GM06990 (cell line): Measurements from ENCODE around the gene CFAP74.
A peak's percentile ranks its signal among the peaks of the same experiment; 100 is the strongest.
"Not testable (repeated sequence)": the region's sequence is repeated elsewhere in the genome, so short reads cannot be mapped to it uniquely, and the experiment has no call there.

Experiments
- DNase-seq: peaks from one replicate; pipeline ENCODE4 v3.0.0-alpha.2; 2011; ENCODE audit not compliant: insufficient read length; ENCODE audit errors: extremely low read depth
- H3K27me3 ChIP-seq: replicated peaks from 2 replicates; pipeline ENCODE4 v1.6.0; 2011; ENCODE audit warnings: low read length; ENCODE audit not compliant: control insufficient read depth, insufficient read depth
- H3K36me3 ChIP-seq: 2 replicates; pipeline ENCODE4 v1.5.1; 2011; ENCODE audit warnings: low read length; ENCODE audit not compliant: control insufficient read depth, insufficient read depth
- H3K4me3 ChIP-seq: replicated peaks from 2 replicates; pipeline ENCODE4 v1.5.1; 2011; ENCODE audit warnings: low read depth, mild to moderate bottlenecking, control low read depth, low read length
- CTCF ChIP-seq: IDR thresholded peaks from 2 replicates; pipeline ENCODE4 v1.5.1; 2011; ENCODE audit warnings: low read length, control low read depth, mild to moderate bottlenecking, inconsistent platforms; ENCODE audit not compliant: insufficient read depth, poor library complexity, severe bottlenecking

Gene CFAP74

DNA sequence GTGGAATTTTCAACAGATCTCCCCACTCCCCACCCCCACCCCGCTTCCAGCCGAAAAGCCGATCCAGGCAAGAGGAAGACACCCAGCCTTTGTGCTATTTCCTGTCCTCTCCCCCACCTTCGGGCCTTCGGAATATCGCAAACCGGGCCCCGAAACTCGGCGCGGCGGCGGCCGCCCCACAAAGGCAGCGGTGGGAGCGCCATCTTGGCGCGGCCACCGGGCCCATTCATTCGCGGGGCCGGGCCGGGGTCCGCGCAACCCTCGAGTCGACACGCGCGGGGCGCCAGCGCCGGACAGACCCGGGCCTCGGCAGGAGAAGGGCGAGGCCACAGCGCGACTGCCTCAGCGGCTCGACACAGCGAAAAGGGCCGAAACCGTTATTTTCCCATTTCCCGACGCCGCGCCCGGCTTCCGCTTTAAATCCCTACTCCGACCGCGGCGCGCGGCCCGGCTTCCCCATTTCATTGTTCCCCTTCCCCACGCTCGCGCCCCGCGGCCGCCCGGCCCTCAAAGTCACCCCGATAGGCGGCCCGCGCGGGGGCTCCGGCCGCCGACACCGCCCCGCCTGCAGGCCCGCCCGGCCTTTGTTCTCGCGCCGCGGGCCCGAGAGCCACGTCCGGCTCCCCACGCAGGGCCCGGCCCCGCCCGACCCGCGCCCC, 113.6 kb downstream of the CFAP74 start:
- H3K4me3 ChIP-seq: peak overlapping the region; percentile 90
- no peaks in the 10 kb centered on the region; the same call in 1 of the 2 replicates for H3K36me3 ChIP-seq
- peak; percentile 71 for DNase-seq
- no peak for TF ChIP-seq CTCF
- no peaks in the 10 kb centered on the region for H3K27me3 ChIP-seq

DNA sequence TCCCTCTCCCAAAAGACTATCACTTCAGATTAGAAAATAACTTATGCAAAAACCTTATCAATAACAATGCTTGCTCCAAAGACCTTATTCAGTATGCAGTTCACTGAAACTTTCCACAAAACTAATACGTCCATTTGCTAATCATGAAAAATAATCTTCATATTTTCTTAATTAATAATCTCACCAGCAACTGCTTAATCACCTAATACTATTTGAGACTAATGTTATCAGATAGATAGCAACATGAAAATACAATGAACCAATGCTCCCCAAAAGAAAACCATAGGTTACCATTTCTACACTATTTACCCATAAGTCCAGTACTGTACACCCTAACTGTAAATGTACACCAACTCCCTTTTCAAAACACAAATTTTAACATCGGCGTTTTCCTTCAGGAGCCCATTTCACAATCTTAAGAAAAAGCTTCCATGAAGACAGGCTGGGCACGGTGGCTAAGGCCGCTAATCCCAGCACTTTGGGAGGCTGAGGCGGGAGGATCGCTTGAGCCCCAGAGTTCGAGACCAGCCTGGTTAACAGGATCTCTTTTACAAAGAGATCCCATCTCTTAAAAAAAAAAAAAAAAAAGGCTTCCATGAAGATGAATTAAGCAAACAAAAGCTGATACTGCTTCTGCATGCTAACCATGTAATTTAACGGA, 114.4 kb downstream of the CFAP74 start:
- Histone ChIP-seq H3K36me3 (no peaks in the 10 kb centered on the region; the same call in 1 of the 2 replicates), H3K4me3 (peak overlapping the region; percentile 90), H3K27me3 (no peaks in the 10 kb centered on the region)
- TF ChIP-seq CTCF: no peak
- DNase-seq: no peak

DNA sequence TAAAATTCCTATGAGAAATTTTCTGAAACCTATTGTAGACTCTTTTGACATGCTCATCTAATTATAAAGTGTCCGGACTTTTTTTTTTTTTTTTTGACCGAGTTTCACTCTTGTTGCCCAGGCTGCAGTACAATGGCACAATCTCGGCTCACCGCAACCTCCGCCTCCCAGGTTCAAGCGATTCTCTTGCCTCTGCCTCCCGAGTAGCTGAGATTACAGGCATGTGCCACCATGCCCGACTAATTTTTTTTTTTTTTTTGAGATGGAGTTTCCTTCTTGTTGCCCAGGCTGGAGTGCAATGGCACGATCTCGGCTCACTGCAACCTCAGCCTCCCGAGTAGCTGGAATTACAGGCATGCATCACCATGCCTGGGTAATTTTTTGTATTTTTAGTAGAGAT, 119.7 kb downstream of the CFAP74 start:
- not testable (repeated sequence) for DNase-seq, H3K4me3 ChIP-seq, H3K36me3 ChIP-seq, H3K27me3 ChIP-seq

DNA sequence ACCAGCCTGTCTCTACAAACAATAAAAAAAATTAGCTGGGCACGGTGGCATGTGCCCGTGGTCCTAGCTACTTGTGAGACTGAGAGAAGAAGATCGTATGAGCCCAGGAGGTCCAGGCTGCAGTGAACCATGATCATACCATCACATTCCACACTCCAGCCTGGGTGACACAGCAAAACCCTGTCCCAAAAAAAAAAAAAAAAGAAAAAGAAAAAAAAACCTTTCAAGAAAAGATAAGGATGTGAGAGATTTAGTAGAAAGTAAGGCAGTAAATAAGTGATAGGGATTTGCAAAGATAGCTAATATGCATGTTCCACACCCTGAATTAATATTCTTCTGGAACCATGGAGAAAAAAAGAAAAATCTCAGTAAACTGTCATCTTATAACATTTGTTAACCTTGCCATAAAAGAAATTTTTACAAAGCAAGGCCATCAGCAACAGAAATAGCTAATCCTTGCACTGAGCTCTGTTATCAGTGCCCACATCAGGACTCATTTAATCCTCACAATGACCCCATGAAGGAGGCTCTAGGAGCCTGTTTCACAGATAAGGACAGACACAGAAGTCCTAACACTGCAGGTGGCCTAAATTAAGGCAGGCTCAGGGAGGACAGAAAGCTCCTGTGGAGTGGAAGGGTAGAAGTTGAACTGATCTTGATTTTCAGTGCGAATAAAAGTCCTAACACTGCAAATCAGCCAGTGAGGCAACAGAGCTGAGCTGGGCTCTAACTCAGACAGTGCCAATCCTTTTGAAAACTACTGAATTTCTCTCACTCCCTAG, 120.3 kb downstream of the CFAP74 start:
- Histone ChIP-seq H3K4me3 (no peak overlapping the region), H3K27me3 (no peaks in the 10 kb centered on the region), H3K36me3 (no peaks in the 10 kb centered on the region; the same call in 1 of the 2 replicates)
- no peak for DNase-seq
- TF ChIP-seq CTCF: no peak

DNA sequence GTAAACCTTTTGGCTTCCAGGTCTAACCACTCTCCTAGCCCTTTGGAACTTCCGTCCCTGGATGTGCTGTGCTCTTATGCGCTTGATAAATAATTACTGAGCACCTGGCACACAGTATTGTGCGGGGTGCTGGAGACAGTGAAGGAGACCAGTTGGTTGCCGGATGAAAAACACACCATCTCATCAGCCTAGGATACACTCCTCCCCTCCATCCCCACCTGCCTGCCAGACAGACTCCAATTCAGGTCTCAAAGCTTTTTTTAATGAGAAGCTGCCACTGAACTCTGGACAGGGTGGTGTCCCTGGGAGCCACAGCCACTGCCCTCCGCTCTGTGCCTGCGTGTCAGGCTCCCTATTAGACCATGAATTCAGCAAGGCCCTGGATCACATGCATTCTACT, 121.9 kb downstream of the CFAP74 start:
- H3K36me3 ChIP-seq: peaks cover 2% of the 10 kb centered on the region; the same call in 1 of the 2 replicates

More for the DNA sequence above, 121.9 kb downstream of the CFAP74 start:
- Histone ChIP-seq H3K27me3 (no peaks in the 10 kb centered on the region), H3K4me3 (no peak overlapping the region)
- no peak for TF ChIP-seq CTCF
- no peak for DNase-seq
